Kidney (tissue), 14 donors: Measurements from ENCODE around the gene LAMB2. TPM values are rescaled to one million over a fixed set of nuclear protein-coding genes. Genes with fewer than 3 reads are reported as not detected.

Source experiments
- DNase-seq, 5 donors: peaks; one replicate each; pipeline ENCODE4 v3.0.0-alpha.2; 2013 to 2020
- FAIRE-seq: peaks from 2 replicates; lab custom pipeline; 2012; peaks lifted over from hg19 to GRCh38; lab: Jason Lieb, UNC
- H3K27ac ChIP-seq, 2 donors: one replicate each; pipeline ENCODE4 v1.7.0; 2013; ENCODE audit warnings: low read depth in 2 of 2, low read length in 2 of 2, inconsistent platforms in 1 of 2
- H3K27me3 ChIP-seq: one replicate; pipeline ENCODE4 v1.7.1; 2013; ENCODE audit warnings: low read length, inconsistent platforms; ENCODE audit not compliant: control insufficient read depth, insufficient read depth
- H3K36me3 ChIP-seq, 3 donors: one replicate each; pipeline versions ENCODE4 v1.7.0 to v1.7.1; 2013; ENCODE audit warnings: low read length in 3 of 3, control low read depth in 1 of 3, inconsistent platforms in 1 of 3; ENCODE audit not compliant: insufficient read depth in 3 of 3, control insufficient read depth in 2 of 3
- H3K4me1 ChIP-seq, 3 donors: one replicate each; pipeline versions ENCODE4 v1.7.0 to v1.7.1; 2013; ENCODE audit warnings: low read length in 3 of 3, inconsistent platforms in 1 of 3, low read depth in 1 of 3; ENCODE audit not compliant: control insufficient read depth in 2 of 3, insufficient read depth in 2 of 3
- H3K4me3 ChIP-seq, 3 donors: one replicate each; pipeline versions ENCODE4 v1.7.0 to v1.8.1; 2013; ENCODE audit warnings: low read length in 3 of 3, control low read depth in 1 of 3, inconsistent platforms in 1 of 3
- H3K9ac ChIP-seq, 3 donors: one replicate each; pipeline versions ENCODE4 v1.7.0 to v1.7.1; 2013; ENCODE audit warnings: low read length in 3 of 3, control low read depth in 1 of 3, inconsistent platforms in 1 of 3
- H3K9me3 ChIP-seq, 3 donors: one replicate each; pipeline versions ENCODE4 v1.7.0 to v1.7.1; 2013; ENCODE audit warnings: low read length in 3 of 3, control low read depth in 1 of 3, inconsistent platforms in 1 of 3; ENCODE audit not compliant: control insufficient read depth in 2 of 3, insufficient read depth in 1 of 3
- intact Hi-C: fragments of 100-400 bp; cut with DNase I; formaldehyde crosslinking; loops from one replicate; pipeline ENCODE4 v1.11.1; 2022
- polyA plus RNA-seq: library from polyadenylated mRNA; stranded (reverse); fragments of 350-450 nt; fragmentation: Illumina TruSeq; extraction: RNeasy Lipid Tissue Mini Kit (QIAGEN cat#74804); gene quantifications from one replicate; pipeline ENCODE4 v1.2.3, GENCODE V29; 2014; ENCODE audit warnings: low read depth, low replicate concordance; ENCODE audit not compliant: insufficient read depth
- total RNA-seq: library from RNA; stranded (reverse); fragmentation: NEBNext Ultra II Directional; extraction: Animal tissue kit (Norgen Biotek cat#: 25700); gene quantifications from one replicate; pipeline ENCODE4 v1.2.1, GENCODE V29; 2021
- TF ChIP-seq, protein P1 (sequence below): IDR thresholded peaks from 3 replicates; pipeline ENCODE4 v1.5.1; 2012; ENCODE audit warnings: mild to moderate bottlenecking, moderate library complexity, borderline replicate concordance; ENCODE audit not compliant: insufficient read depth; ENCODE audit errors: extremely low read depth
- donor health status: control.
- donor health status: control.
- donor health status: control.
- donor health status: control.
- donor health status: control.
- donor health status: DM: yes; HTN: yes; CAD: no.
- donor health status: Normal renal cell carcinoma (clear cell type).

Gene LAMB2
- total and polyA plus RNA-seq, 2 donors from 2014 or later, result 444 to 460 TPM

DNA sequence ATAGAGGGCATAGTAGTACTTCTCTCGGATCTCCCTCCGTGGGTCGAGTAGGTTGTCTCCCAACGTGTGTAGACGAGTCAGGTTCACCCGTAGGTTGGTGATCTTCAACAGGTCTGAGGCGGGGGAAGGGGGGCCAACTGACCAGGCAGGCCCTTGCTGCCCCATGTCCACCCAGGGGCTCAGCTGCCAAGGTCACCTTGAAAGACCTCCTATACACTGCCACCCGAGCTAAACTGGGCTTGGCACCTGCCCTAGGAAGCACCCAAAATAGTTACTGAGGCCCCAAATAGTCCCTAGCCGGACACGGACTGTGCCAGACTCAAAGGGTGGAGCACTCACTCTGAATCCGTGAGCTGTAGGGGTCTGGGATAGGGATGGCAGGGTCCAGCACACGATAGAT, 1.8 kb downstream of the LAMB2 start:
- TF ChIP-seq, protein P1, sequence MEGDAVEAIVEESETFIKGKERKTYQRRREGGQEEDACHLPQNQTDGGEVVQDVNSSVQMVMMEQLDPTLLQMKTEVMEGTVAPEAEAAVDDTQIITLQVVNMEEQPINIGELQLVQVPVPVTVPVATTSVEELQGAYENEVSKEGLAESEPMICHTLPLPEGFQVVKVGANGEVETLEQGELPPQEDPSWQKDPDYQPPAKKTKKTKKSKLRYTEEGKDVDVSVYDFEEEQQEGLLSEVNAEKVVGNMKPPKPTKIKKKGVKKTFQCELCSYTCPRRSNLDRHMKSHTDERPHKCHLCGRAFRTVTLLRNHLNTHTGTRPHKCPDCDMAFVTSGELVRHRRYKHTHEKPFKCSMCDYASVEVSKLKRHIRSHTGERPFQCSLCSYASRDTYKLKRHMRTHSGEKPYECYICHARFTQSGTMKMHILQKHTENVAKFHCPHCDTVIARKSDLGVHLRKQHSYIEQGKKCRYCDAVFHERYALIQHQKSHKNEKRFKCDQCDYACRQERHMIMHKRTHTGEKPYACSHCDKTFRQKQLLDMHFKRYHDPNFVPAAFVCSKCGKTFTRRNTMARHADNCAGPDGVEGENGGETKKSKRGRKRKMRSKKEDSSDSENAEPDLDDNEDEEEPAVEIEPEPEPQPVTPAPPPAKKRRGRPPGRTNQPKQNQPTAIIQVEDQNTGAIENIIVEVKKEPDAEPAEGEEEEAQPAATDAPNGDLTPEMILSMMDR, result no peak
- FAIRE-seq, result no peak
- no peaks in the 10 kb centered on the region for H3K27me3 ChIP-seq
- peaks cover 2 to 26% (median 19%) of the 10 kb centered on the region in 3 donors for H3K4me1 ChIP-seq
- no peak for DNase-seq
- H3K9ac ChIP-seq, result peak overlapping the region in 1 of 3 donors; percentile 88
- peak overlapping the region in 1 of 3 donors; percentile 86 for H3K4me3 ChIP-seq
- intact Hi-C loops, result no loop called here
- H3K9me3 ChIP-seq, result no peaks in the 10 kb centered on the region
- H3K27ac ChIP-seq, result no peak overlapping the region
- peaks cover 0 to 31% (median 14%) of the 10 kb centered on the region in 3 donors for H3K36me3 ChIP-seq

- intact Hi-C loops, result no loop called here
- Histone ChIP-seq H3K27me3 (no peaks in the 10 kb centered on the region), H3K9ac (no peak overlapping the region), H3K9me3 (no peaks in the 10 kb centered on the region), H3K36me3 (peaks cover 0 to 66% (median 40%) of the 10 kb centered on the region in 3 donors), H3K4me1 (peaks cover 0 to 3% (median under 1%) of the 10 kb centered on the region in 3 donors), H3K27ac (no peak overlapping the region), H3K4me3 (no peak overlapping the region)
- TF ChIP-seq, protein P1, result no peak
- FAIRE-seq, result no peak
- no peak for DNase-seq
These were observed 7.7 kb downstream of the LAMB2 start for GRCh38 chr3:49124991-49125670.

DNA sequence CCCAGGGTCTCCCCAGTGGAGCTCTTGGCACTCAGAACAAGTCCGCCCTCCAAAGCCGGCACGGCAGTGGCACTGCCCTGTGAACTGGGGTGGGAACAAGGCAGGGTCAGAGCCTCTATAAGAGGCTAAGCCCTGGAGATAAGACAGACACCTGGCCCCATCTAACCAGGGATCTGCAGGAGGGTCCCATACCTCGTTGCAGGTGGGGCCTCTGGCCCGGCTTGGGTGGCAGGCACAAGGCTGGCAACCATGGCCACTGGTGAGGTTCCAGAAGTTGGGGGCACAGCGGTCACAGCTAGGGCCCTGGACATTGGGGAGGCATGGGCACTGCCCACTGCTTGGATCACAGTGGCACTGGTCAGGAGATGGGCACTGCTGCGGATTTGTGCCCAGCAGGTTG, 8.6 kb downstream of the LAMB2 start:
- H3K9ac ChIP-seq, result no peak overlapping the region
- intact Hi-C loops, result no loop called here
- peaks cover 3 to 10% (median 8%) of the 10 kb centered on the region in 3 donors for H3K4me1 ChIP-seq
- DNase-seq, result no peak
- H3K9me3 ChIP-seq, result no peaks in the 10 kb centered on the region
- H3K4me3 ChIP-seq, result no peak overlapping the region
- no peaks in the 10 kb centered on the region for H3K27me3 ChIP-seq
- no peak overlapping the region for H3K27ac ChIP-seq
- H3K36me3 ChIP-seq, result peaks cover 0 to 58% (median 37%) of the 10 kb centered on the region in 3 donors
- FAIRE-seq, result no peak
- TF ChIP-seq, protein P1, result no peak
